Parathyroid adenoma (tissue), 2 donors: ENCODE data around the gene BIRC5.
A peak's percentile ranks its signal among the peaks of the same experiment; 100 is the strongest.

ENCODE experiments used
- H2AFZ ChIP-seq: fragments of 300-600 bp; sonication (generic); one replicate; pipeline ENCODE4 v1.7.0; 2017; ENCODE audit warnings: antibody characterized with exemption, mild to moderate bottlenecking
- H3K27ac ChIP-seq: fragments of 300-600 bp; sonication (generic); one replicate; pipeline ENCODE4 v1.7.0; 2017
- H3K27me3 ChIP-seq: fragments of 300-600 bp; sonication (generic); one replicate; pipeline ENCODE4 v1.7.0; 2017; ENCODE audit warnings: low read length; ENCODE audit not compliant: control insufficient read depth, insufficient read depth
- H3K36me3 ChIP-seq: fragments of 300-600 bp; sonication (generic); one replicate; pipeline ENCODE4 v1.7.0; 2017; ENCODE audit warnings: low read length; ENCODE audit not compliant: control insufficient read depth, insufficient read depth
- H3K4me1 ChIP-seq: fragments of 300-600 bp; sonication (generic); one replicate; pipeline ENCODE4 v1.7.0; 2017; ENCODE audit warnings: control low read depth
- H3K4me2 ChIP-seq: fragments of 300-600 bp; sonication (generic); one replicate; pipeline ENCODE4 v1.7.0; 2017; ENCODE audit warnings: low read length
- H3K4me3 ChIP-seq: fragments of 300-600 bp; sonication (generic); one replicate; pipeline ENCODE4 v1.7.0; 2017; ENCODE audit warnings: low read depth, low read length
- H3K79me2 ChIP-seq: fragments of 300-600 bp; sonication (generic); one replicate; pipeline ENCODE4 v1.7.0; 2017; ENCODE audit warnings: control low read depth
- H3K9ac ChIP-seq: fragments of 300-600 bp; sonication (generic); one replicate; pipeline ENCODE4 v1.7.0; 2017; ENCODE audit warnings: mild to moderate bottlenecking
- H3K9me3 ChIP-seq: fragments of 300-600 bp; sonication (generic); one replicate; pipeline ENCODE4 v1.7.0; 2017; ENCODE audit warnings: low read length; ENCODE audit not compliant: control insufficient read depth
- TF ChIP-seq, protein P1 (sequence below): fragments of 300-600 bp; sonication (generic); IDR thresholded peaks from one replicate; pipeline ENCODE4 v1.7.0; 2017; ENCODE audit warnings: antibody characterized with exemption, mild to moderate bottlenecking
- donor health status: primary hyperparathyroidism.

Gene BIRC5

DNA sequence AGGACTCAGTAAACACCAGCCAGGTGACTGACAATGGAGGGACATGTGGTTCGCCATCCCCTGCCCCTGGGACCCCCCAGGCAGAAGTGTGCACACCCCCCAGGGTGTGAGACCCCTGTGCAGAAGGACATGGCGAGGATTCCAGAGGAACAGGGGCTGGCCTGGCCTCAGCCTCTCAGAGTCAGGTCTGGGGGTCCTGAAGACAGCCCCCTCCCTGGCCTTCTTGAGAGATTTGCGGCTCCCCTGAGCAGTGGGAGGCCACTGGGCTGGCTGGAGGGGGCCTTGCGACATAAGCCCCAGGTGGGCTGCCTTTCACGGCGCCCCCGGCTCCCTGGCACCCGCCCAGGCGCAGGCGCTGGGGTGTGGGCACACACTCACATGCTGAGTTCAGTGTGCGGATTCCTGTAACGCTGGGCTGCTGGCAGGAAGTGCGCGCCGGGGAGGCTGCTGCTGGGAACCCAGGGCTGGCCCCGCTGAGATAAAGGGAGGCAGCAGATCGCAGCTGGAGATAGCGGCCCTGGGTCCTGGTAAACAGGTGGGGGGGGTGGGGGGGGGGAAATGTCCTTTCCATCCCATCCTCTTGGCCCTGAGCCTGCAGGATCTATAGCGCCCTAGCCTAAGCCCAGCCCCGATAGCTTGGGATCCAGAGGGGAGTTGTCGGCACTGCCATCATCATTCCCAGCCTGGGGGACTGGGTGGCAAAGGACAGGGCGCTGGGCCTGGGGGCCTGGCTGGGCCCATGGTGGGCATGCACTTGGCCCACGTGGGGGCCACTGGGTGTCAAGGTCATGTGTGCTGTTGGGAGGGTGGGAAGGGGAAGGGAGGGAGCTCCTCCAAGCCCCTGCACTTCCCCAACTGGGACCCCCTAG lies 44.5 kb downstream of the BIRC5 start:
- peaks cover 15% of the 10 kb centered on the region for H3K4me1 ChIP-seq
- no peak overlapping the region for H3K4me2 ChIP-seq
- peak overlapping the region; percentile 51 for H3K27ac ChIP-seq
- peak overlapping the region; percentile 42 for H2AFZ ChIP-seq
- H3K9me3 ChIP-seq, result no peaks in the 10 kb centered on the region
- no peak overlapping the region for H3K4me3 ChIP-seq
- no peak overlapping the region for H3K9ac ChIP-seq
- no peaks in the 10 kb centered on the region for H3K79me2 ChIP-seq
- no peaks in the 10 kb centered on the region for H3K27me3 ChIP-seq
- TF ChIP-seq, protein P1, sequence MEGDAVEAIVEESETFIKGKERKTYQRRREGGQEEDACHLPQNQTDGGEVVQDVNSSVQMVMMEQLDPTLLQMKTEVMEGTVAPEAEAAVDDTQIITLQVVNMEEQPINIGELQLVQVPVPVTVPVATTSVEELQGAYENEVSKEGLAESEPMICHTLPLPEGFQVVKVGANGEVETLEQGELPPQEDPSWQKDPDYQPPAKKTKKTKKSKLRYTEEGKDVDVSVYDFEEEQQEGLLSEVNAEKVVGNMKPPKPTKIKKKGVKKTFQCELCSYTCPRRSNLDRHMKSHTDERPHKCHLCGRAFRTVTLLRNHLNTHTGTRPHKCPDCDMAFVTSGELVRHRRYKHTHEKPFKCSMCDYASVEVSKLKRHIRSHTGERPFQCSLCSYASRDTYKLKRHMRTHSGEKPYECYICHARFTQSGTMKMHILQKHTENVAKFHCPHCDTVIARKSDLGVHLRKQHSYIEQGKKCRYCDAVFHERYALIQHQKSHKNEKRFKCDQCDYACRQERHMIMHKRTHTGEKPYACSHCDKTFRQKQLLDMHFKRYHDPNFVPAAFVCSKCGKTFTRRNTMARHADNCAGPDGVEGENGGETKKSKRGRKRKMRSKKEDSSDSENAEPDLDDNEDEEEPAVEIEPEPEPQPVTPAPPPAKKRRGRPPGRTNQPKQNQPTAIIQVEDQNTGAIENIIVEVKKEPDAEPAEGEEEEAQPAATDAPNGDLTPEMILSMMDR, result no peak
- H3K36me3 ChIP-seq, result no peaks in the 10 kb centered on the region

DNA sequence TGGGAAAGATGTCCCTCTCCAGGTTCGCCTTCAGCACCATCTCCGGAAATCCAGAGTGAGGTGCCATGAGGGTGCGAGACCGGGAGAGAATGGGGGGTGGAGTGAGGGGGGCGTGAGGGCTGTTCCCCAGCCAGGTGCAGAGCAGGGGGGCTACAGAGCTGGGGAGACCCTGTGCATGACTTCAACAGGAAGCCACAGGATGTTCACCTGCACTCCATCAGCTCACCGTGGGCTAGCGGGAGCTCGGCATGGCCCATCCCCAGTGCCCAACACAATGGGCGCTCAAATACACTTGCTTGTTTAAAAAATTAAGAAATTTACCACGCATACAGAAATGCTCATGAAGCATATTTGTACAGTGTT lies 45.1 kb downstream of the BIRC5 start:
- no peak overlapping the region for H3K27ac ChIP-seq
- H3K4me2 ChIP-seq, result no peak overlapping the region
- no peak overlapping the region for H3K9ac ChIP-seq
- no peak overlapping the region for H2AFZ ChIP-seq
- no peaks in the 10 kb centered on the region for H3K36me3 ChIP-seq
- H3K4me3 ChIP-seq, result no peak overlapping the region
- no peaks in the 10 kb centered on the region for H3K27me3 ChIP-seq
- no peaks in the 10 kb centered on the region for H3K79me2 ChIP-seq
- H3K4me1 ChIP-seq, result peaks cover 11% of the 10 kb centered on the region
- TF ChIP-seq, protein P1, result no peak
- H3K9me3 ChIP-seq, result no peaks in the 10 kb centered on the region

- H3K4me1 ChIP-seq, result peaks cover 7% of the 10 kb centered on the region
- H3K27me3 ChIP-seq, result no peaks in the 10 kb centered on the region
- H3K9me3 ChIP-seq, result no peaks in the 10 kb centered on the region
- H3K4me2 ChIP-seq, result no peak overlapping the region
- H3K9ac ChIP-seq, result no peak overlapping the region
- peak overlapping the region; percentile 33 for H2AFZ ChIP-seq
- no peak overlapping the region for H3K4me3 ChIP-seq
- H3K36me3 ChIP-seq, result no peaks in the 10 kb centered on the region
- no peaks in the 10 kb centered on the region for H3K79me2 ChIP-seq
- peak overlapping the region; percentile 36 for H3K27ac ChIP-seq
- TF ChIP-seq, protein P1, result no peak
Observed at GRCh38 chr17:78263063-78263735, 49.1 kb downstream of the BIRC5 start.

GRCh38 chr17:78263736-78264340 lies 49.8 kb downstream of the BIRC5 start:
- Histone ChIP-seq H3K36me3 (no peaks in the 10 kb centered on the region), H3K27me3 (no peaks in the 10 kb centered on the region), H3K9ac (no peak overlapping the region), H3K4me1 (peaks cover 3% of the 10 kb centered on the region), H3K27ac (no peak overlapping the region), H3K4me2 (no peak overlapping the region), H2AFZ (no peak overlapping the region), H3K79me2 (no peaks in the 10 kb centered on the region), H3K4me3 (no peak overlapping the region), H3K9me3 (no peaks in the 10 kb centered on the region)
- TF ChIP-seq, protein P1, result no peak
